Suprapubic skin (tissue), 4 donors: ENCODE data around the gene ANKRD2. TPM values are rescaled to one million over a fixed set of nuclear protein-coding genes. Genes with fewer than 3 reads are reported as not detected.
"Not testable (repeated sequence)": the region's sequence is repeated elsewhere in the genome, so short reads cannot be mapped to it uniquely, and the experiment has no call there.

Source experiments
- DNase-seq, 2 donors: peaks; one replicate each; pipeline ENCODE4 v3.0.0-alpha.2; 2019; ENCODE audit warnings: low spot score in 2 of 2
- H3K27ac ChIP-seq: fragments of 200-600 bp; sonication (generic); one replicate; pipeline ENCODE4 v1.5.1; 2019
- H3K27me3 ChIP-seq: fragments of 200-600 bp; sonication (generic); one replicate; pipeline ENCODE4 v1.5.1; 2019
- H3K36me3 ChIP-seq: fragments of 200-600 bp; sonication (generic); one replicate; pipeline ENCODE4 v1.5.1; 2019
- H3K4me1 ChIP-seq: fragments of 200-600 bp; sonication (generic); one replicate; pipeline ENCODE4 v1.5.1; 2019
- H3K4me3 ChIP-seq: fragments of 200-600 bp; sonication (generic); one replicate; pipeline ENCODE4 v1.5.1; 2019; ENCODE audit warnings: mild to moderate bottlenecking
- H3K9me3 ChIP-seq: fragments of 200-600 bp; sonication (generic); one replicate; pipeline ENCODE4 v1.5.1; 2019
- EP300 ChIP-seq: sonication (generic); formaldehyde crosslinking; IDR thresholded peaks from one replicate; pipeline ENCODE4 v1.6.1; 2017; ENCODE audit warnings: antibody characterized with exemption
- POLR2A ChIP-seq, 2 donors: fragments of 450-650 bp; IDR thresholded peaks; one replicate each; pipeline ENCODE4 v1.6.1; 2017; ENCODE audit warnings: antibody characterized with exemption in 2 of 2, mild to moderate bottlenecking in 2 of 2, moderate library complexity in 2 of 2
- POLR2AphosphoS5 ChIP-seq, 3 donors: sonication (generic); formaldehyde crosslinking; IDR thresholded peaks; one replicate each; pipeline ENCODE4 v1.6.1; 2017; ENCODE audit warnings: antibody characterized with exemption in 3 of 3
- WGBS: methylation state at CpG from one replicate; pipeline ENCODE4 v1.1.5; 2018; 5-methylcytosine and 5-hydroxymethylcytosine counted together
- total RNA-seq, 4 donors: library from RNA; depleted of rRNA; stranded (reverse); fragments of >200 nt; gene quantifications; one replicate each; pipeline ENCODE4 v1.1.0, GENCODE V29; 2016
- TF ChIP-seq, protein P1 (sequence below), 2 donors: fragments of 200-600 bp in 1 of 2; fragments of 450-650 bp in 1 of 2; sonication (generic) in 1 of 2; IDR thresholded peaks; one replicate each; pipeline ENCODE4 v1.5.1; 2016 to 2019; ENCODE audit warnings: antibody characterized with exemption in 2 of 2, mild to moderate bottlenecking in 1 of 2, moderate library complexity in 1 of 2

The ANKRD2 gene
- total RNA-seq, 4 donors from 2014 or later = 0.45 to 2.5 (median 2.0) TPM; not detected in 1

DNA sequence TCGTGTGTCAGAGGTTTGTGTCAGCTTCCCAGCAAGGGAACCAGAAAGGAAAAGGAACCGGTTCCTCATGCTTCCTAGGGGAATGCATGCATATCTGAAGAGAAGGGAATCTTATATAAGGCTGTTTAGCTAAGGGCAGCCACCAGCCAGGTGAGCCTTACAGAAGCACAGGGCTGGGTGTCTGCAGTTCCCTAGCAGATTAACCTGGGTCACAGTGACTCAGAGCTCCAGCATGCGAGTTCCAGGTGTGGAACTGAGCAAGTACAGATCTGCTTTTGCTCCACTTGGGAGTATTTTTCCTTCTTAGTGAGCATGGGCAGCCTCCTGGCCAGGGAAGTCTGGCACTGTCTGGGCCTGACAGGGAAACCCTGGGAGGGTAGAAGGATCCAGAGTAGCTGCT, 957 bp upstream of the ANKRD2 start:
- Histone ChIP-seq H3K9me3 (no peaks in the 10 kb centered on the region), H3K4me1 (peaks cover 49% of the 10 kb centered on the region), H3K27me3 (no peaks in the 10 kb centered on the region), H3K27ac (peak overlapping the region; percentile 86), H3K36me3 (peaks cover 25% of the 10 kb centered on the region), H3K4me3 (no peak overlapping the region)
- no peak for DNase-seq
- WGBS = 50% methylated on average over 2 of the region's 3 CpGs
- TF ChIP-seq POLR2AphosphoS5 (IDR thresholded peaks at IDR 0.05) = no peak
- TF ChIP-seq EP300 = no peak
- TF ChIP-seq POLR2A (IDR thresholded peaks at IDR 0.05) = no peak
- TF ChIP-seq, protein P1, sequence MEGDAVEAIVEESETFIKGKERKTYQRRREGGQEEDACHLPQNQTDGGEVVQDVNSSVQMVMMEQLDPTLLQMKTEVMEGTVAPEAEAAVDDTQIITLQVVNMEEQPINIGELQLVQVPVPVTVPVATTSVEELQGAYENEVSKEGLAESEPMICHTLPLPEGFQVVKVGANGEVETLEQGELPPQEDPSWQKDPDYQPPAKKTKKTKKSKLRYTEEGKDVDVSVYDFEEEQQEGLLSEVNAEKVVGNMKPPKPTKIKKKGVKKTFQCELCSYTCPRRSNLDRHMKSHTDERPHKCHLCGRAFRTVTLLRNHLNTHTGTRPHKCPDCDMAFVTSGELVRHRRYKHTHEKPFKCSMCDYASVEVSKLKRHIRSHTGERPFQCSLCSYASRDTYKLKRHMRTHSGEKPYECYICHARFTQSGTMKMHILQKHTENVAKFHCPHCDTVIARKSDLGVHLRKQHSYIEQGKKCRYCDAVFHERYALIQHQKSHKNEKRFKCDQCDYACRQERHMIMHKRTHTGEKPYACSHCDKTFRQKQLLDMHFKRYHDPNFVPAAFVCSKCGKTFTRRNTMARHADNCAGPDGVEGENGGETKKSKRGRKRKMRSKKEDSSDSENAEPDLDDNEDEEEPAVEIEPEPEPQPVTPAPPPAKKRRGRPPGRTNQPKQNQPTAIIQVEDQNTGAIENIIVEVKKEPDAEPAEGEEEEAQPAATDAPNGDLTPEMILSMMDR (IDR thresholded peaks at IDR 0.05) = no peak

DNA sequence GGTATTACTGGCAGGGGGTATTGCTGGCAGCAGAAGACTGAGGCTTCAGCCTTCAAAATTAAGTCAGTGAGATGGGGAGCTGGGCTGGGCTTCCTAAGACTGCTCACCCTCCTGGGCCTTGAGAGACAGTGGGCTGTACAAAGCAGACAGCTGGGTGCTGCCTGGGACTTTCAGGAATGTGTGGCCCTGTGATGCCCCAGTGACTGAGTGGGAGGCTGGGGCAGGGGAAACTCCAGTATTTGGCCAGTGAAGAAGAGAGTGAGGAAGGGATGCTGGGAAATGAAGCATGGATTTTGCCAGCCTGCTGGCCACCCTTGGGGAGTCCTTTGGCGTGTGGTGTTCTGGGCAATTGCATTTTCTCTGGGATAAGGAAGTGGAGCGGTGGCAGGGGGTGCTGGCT, 442 bp downstream of the ANKRD2 start:
- Histone ChIP-seq H3K4me3 (no peak overlapping the region), H3K4me1 (peaks cover 49% of the 10 kb centered on the region), H3K27ac (peak overlapping the region; percentile 86), H3K36me3 (peaks cover 22% of the 10 kb centered on the region), H3K9me3 (no peaks in the 10 kb centered on the region), H3K27me3 (no peaks in the 10 kb centered on the region)
- no peak for DNase-seq
- 96% methylated on average over 2 of the region's 2 CpGs for WGBS
- no peak for TF ChIP-seq POLR2A (IDR thresholded peaks at IDR 0.05)
- no peak for TF ChIP-seq POLR2AphosphoS5 (IDR thresholded peaks at IDR 0.05)
- TF ChIP-seq, protein P1 (IDR thresholded peaks at IDR 0.05) = no peak
- TF ChIP-seq EP300 = no peak

DNA sequence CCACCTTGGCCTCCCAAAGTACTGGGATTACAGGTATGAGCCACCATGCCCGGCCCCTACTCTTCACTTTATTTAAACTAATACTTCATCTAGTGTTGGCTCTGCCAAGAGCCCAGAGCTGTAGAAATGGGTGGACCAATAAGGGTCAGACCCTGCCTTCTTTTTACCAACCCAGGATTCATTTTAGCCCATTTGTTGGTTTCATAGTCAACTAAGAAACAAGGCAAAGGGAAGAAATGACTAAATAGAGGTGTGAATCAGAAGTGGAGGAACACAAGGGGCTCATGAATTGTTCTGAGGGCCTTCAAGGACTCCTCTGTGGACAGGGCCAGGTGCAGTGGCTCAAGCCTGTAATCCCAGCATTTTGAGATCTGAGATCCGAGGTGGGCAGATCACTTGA, 1.1 kb downstream of the ANKRD2 start:
- WGBS = 93% methylated on average over 2 of the region's 2 CpGs
- no peak overlapping the region for H3K4me3 ChIP-seq
- TF ChIP-seq, protein P1 (IDR thresholded peaks at IDR 0.05) = no peak
- TF ChIP-seq POLR2A (IDR thresholded peaks at IDR 0.05) (no peak), EP300 (no peak), POLR2AphosphoS5 (IDR thresholded peaks at IDR 0.05) (no peak)

DNA sequence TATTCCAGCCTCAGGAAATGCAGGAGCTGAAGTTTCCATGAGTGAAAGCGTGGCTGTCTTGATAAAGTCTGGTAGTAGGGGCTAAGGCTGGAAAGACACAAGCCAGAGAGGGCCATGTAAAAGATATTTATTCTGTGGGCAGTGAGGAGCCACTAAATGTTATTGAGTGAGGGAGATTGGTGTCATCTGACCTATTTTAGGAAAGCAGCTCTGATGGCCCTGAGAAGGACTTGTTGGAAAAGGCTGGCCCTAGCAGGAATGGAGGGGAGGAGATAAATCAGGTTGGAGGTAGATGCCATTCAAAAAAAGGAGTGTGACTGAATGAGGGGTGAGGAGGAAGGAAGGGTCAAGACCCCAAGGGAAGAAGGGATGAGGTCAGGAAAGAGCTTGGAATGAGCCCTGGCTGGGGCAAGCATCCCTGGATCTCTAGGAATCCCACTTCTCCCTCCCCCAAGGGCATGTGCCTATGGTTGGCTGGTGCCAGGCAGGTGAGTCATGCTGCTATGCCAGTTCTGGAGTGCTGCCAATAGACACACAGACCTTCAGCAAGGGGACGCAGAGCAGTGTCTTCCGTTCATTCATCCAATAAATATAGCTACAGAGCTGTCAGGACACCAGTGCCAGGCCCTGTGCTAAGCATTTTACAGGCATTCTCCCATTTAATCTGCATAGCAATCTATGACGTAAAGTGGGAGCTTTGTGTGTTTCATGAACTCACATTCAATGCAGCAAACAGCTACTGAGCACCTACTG, 2.0 kb downstream of the ANKRD2 start:
- no peaks in the 10 kb centered on the region for H3K9me3 ChIP-seq
- WGBS = 51% methylated on average over 4 of the region's 4 CpGs
- DNase-seq = no peak
- no peak for TF ChIP-seq POLR2AphosphoS5 (IDR thresholded peaks at IDR 0.05)
- TF ChIP-seq POLR2A (IDR thresholded peaks at IDR 0.05) = no peak
- TF ChIP-seq, protein P1 (IDR thresholded peaks at IDR 0.05) = no peak
- peak; percentile 85 for TF ChIP-seq EP300
- H3K27me3 ChIP-seq = no peaks in the 10 kb centered on the region
- H3K4me1 ChIP-seq = peaks cover 49% of the 10 kb centered on the region
- H3K27ac ChIP-seq = no peak overlapping the region
- no peak overlapping the region for H3K4me3 ChIP-seq
- peaks cover 13% of the 10 kb centered on the region for H3K36me3 ChIP-seq

More for the DNA sequence above, 1.1 kb downstream of the ANKRD2 start:
- H3K27me3 ChIP-seq = no peaks in the 10 kb centered on the region
- H3K27ac ChIP-seq = no peak overlapping the region
- H3K4me1 ChIP-seq = peaks cover 49% of the 10 kb centered on the region
- DNase-seq = no peak
- H3K36me3 ChIP-seq = peaks cover 21% of the 10 kb centered on the region
- no peaks in the 10 kb centered on the region for H3K9me3 ChIP-seq

DNA sequence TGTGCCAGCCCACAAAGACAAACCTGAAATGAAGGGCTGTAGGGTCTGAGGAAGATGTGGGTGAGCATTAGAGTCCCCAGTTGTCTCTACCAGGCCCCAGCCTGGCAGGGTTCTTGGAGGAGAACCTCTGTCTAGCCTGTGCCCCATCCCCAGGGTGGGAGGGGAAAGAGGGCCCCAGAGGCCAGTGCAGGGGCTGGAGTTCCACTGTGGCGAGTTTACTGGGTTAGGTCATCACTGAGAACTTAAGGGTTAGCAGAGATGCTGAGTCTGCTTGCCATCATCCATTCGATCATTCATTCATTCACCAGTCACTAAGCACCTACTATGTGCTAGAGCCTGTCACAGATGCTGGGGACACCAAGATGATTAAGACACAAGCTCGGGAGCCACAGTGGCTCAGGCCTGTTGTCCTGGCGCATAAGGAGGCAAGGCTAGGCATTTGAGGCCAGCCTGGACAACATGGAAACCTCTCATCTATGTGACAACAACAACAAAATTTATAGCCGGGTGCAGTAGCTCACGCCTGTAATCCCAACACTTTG, 2.6 kb downstream of the ANKRD2 start:
- TF ChIP-seq EP300 (no peak), POLR2A (IDR thresholded peaks at IDR 0.05) (no peak), POLR2AphosphoS5 (IDR thresholded peaks at IDR 0.05) (no peak)
- TF ChIP-seq, protein P1 (IDR thresholded peaks at IDR 0.05) = no peak
- no peaks in the 10 kb centered on the region for H3K9me3 ChIP-seq
- peaks cover 44% of the 10 kb centered on the region for H3K4me1 ChIP-seq
- DNase-seq = no peak
- H3K27ac ChIP-seq = no peak overlapping the region
- WGBS = 88% methylated on average over 4 of the region's 6 CpGs
- H3K4me3 ChIP-seq = no peak overlapping the region
- peaks cover 8% of the 10 kb centered on the region for H3K36me3 ChIP-seq
- H3K27me3 ChIP-seq = no peaks in the 10 kb centered on the region

DNA sequence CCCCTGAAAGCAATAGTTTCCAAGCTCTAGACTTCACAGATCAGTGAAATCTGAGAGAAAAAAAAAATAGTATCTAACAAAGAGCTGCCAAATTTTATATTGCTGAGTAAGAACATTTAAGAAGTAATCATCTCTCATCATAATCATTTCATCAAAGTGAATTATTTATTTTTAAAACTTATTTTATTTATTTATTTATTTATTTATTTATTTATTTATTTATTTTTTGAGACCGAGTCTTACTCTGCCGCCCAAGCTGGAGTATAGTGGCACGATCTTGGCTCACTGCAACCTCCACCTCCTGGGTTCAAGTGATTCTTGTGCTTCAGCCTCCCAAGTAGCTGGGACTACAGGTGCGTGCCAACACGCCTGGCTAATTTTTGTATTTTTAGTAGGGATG, 3.9 kb downstream of the ANKRD2 start:
- not testable (repeated sequence) for H3K27me3 ChIP-seq, H3K36me3 ChIP-seq, DNase-seq, H3K27ac ChIP-seq, H3K4me3 ChIP-seq, H3K9me3 ChIP-seq
- WGBS = 75% methylated on average over 5 of the region's 5 CpGs
- H3K4me1 ChIP-seq = peaks cover 31% of the 10 kb centered on the region
